Activated CD8-positive, alpha-beta T cell treated with anti-CD3 and anti-CD28 coated beads for 36 hours (primary cell): ENCODE measurements around the gene FAM120A. TPM values are rescaled to one million over a fixed set of nuclear protein-coding genes. Genes with fewer than 3 reads are reported as not detected.

Experiments
- ATAC-seq: fragments of 200-7000 bp; cut with Tn5 transposase; one replicate; pipeline ENCODE4 v1.10.0; 2021; ENCODE audit warnings: mild to moderate bottlenecking, moderate library complexity
- CTCF ChIA-PET: fragments of 350-600 bp; sonication (Branson Sonifier 250); formaldehyde crosslinking; loops from one replicate; lab custom pipeline; 2021; ENCODE audit warnings: antibody characterized with exemption; lab: Charles Lee
- POLR2A ChIA-PET: fragments of 350-600 bp; sonication (Branson Sonifier 250); formaldehyde crosslinking; loops from one replicate; lab custom pipeline; 2021; ENCODE audit warnings: antibody characterized with exemption; lab: Charles Lee
- DNase-seq: peaks from one replicate; pipeline ENCODE4 v3.0.0-alpha.2; 2020
- H3K27ac Mint-ChIP-seq: one replicate; pipeline ENCODE4 v1.8.0; 2021; ENCODE audit warnings: mild to moderate bottlenecking, mixed read lengths
- H3K27me3 Mint-ChIP-seq: one replicate; pipeline ENCODE4 v1.8.0; 2021; ENCODE audit warnings: mixed read lengths
- H3K36me3 Mint-ChIP-seq: one replicate; pipeline ENCODE4 v1.8.0; 2021; ENCODE audit warnings: low read depth, mixed read lengths
- H3K4me1 Mint-ChIP-seq: one replicate; pipeline ENCODE4 v1.8.0; 2021; ENCODE audit warnings: low read depth, mixed read lengths
- H3K4me3 Mint-ChIP-seq: one replicate; pipeline ENCODE4 v1.8.0; 2021; ENCODE audit warnings: mild to moderate bottlenecking, moderate library complexity, mixed read lengths
- H3K9me3 Mint-ChIP-seq: one replicate; pipeline ENCODE4 v1.8.0; 2021; ENCODE audit warnings: mixed read lengths
- CTCF ChIP-seq: fragments of 200-600 bp; IDR thresholded peaks from one replicate; pipeline ENCODE4 v1.8.0; 2022; ENCODE audit warnings: antibody characterized with exemption, mild to moderate bottlenecking
- intact Hi-C: fragments of 100-400 bp; cut with micrococcal nuclease; formaldehyde crosslinking; loops from one replicate; pipeline ENCODE4 v1.10.0; 2022
- total RNA-seq, 2 experiments: library from RNA; stranded (reverse); gene quantifications; one replicate each; pipeline ENCODE4 v1.2.3, GENCODE V29; 2021

The FAM120A gene
- total RNA-seq, 2 experiments from 2014 or later = 121 to 125 TPM

- Mint-ChIP-seq H3K27me3 (no peaks in the 10 kb centered on the region), H3K27ac (no peak overlapping the region), H3K9me3 (no peaks in the 10 kb centered on the region), H3K4me1 (peaks cover 13% of the 10 kb centered on the region), H3K36me3 (peaks cover 48% of the 10 kb centered on the region), H3K4me3 (no peak overlapping the region)
- ChIA-PET CTCF (interaction anchor here (1.1 kb wide), 1 partner anchor 11 kb away, joined by 5 read pairs; no protein-coding TSS in a partner anchor), POLR2A (no interaction called here)
- TF ChIP-seq CTCF = no peak
- DNase-seq = no peak
- ATAC-seq = no peak
- intact Hi-C loops = loop anchor here (10.0 kb wide), 1 partner anchor 106 kb away; the partner anchor contains the start of genes FAM120A and FAM120AOS
Observed at GRCh38 chr9:93560991-93561390, 109.5 kb downstream of the FAM120A start.

DNA sequence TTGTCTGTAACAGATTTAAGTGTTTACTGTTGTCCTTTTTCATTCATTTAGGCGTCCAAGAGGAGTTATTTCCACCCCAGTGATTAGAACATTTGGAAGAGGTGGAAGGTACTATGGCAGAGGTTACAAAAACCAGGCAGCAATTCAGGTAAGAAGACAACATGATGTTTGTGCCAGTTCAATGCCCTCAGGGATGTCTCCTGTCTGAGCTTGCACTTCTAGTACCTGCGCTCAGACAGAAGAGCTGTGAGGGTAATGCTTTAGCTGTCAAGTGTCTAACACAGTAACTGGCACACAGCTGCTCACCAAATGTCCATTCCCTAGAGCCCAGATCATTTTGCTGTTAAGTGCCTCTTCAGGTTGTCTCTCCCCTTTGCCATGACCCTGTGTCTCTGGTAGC lies 110.7 kb downstream of the FAM120A start:
- no peaks in the 10 kb centered on the region for H3K27me3 Mint-ChIP-seq
- H3K9me3 Mint-ChIP-seq = no peaks in the 10 kb centered on the region
- ATAC-seq = no peak
- ChIA-PET CTCF (interaction anchor here (0.8 kb wide), 1 partner anchor 9 kb away, joined by 3 read pairs; no protein-coding TSS in a partner anchor), POLR2A (no interaction called here)
- no peak overlapping the region for H3K4me3 Mint-ChIP-seq
- peaks cover 17% of the 10 kb centered on the region for H3K4me1 Mint-ChIP-seq
- intact Hi-C loops = loop anchor here (10.0 kb wide), 1 partner anchor 107 kb away; the partner anchor contains the start of genes FAM120A and FAM120AOS
- no peak for TF ChIP-seq CTCF
- DNase-seq = no peak
- peaks cover 41% of the 10 kb centered on the region for H3K36me3 Mint-ChIP-seq
- H3K27ac Mint-ChIP-seq = no peak overlapping the region

- no peak overlapping the region for H3K4me3 Mint-ChIP-seq
- POLR2A ChIA-PET = interaction anchor here (2.4 kb wide), 1 partner anchor 111 kb away, joined by 10 read pairs; the partner anchor contains the start of gene FAM120AOS
Observed at GRCh38 chr9:93565089-93565488, 113.6 kb downstream of the FAM120A start.

DNA sequence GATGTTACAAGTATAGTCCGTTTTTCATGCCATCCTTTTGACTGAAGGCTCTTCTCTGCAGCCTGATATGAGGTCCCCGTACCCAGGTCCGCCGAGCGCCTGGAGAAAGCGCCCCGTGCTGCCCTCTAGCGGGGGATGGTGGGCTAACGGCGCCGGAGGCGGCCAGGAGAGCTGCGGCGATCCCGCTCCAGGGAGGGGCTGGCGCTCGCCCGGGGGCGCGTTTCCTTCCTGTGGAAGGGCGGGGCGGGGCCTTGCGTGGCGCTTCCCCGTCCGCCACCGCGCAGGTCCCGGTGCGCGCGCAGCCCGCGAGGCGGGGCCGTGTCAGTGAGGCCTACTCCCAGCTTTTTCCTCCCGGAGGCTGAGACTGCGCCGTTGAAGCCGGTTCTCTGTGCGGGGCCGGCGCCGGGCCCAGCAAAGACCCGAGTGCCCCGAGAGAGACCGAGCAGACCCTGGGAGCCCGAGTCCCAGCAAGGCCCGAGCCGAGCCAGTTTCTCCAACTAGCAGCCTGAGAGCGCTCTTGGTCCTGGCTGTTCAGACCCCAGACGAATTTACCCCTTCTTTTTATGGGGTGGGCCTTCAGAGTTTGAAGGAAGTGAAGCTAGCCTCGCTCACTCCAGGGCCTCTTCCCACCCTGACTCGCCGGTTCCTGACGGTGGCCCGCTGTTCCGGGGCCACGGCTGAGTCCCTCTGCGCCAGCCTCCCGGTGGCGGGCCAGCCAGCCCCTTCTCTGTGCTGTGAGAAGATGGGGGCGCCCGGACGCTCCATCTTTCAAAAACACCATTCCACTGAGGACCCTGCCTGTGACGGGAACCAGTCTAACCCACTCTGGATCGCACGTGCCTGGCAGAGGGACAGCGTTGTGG lies 115.2 kb downstream of the FAM120A start:
- Mint-ChIP-seq H3K27me3 (no peaks in the 10 kb centered on the region), H3K36me3 (peaks cover 23% of the 10 kb centered on the region), H3K4me3 (peak overlapping the region; percentile 89), H3K4me1 (peaks cover 22% of the 10 kb centered on the region), H3K27ac (peak overlapping the region; percentile 96), H3K9me3 (no peaks in the 10 kb centered on the region)
- CTCF ChIA-PET = interaction anchor here (0.6 to 4.0 kb wide), 38 partner anchors 8 to 563 kb away, joined by 3 to 58 read pairs (median 4); partner anchors contain the start of gene FAM120AOS
- POLR2A ChIA-PET = interaction anchor here (1.1 to 2.4 kb wide), 7 partner anchors 9 to 121 kb away, joined by 3 to 10 read pairs (median 6); partner anchors contain the start of genes FAM120AOS and PHF2
- intact Hi-C loops = loop anchor here (10.0 kb wide), 1 partner anchor 112 kb away; the partner anchor contains the start of genes FAM120A and FAM120AOS
- TF ChIP-seq CTCF = peak; percentile 86
- peak; percentile 98 for DNase-seq
- ATAC-seq = peak; percentile 99

More at GRCh38 chr9:93565089-93565488, 113.6 kb downstream of the FAM120A start:
- Mint-ChIP-seq H3K27me3 (no peaks in the 10 kb centered on the region), H3K27ac (no peak overlapping the region), H3K4me1 (peaks cover 22% of the 10 kb centered on the region), H3K36me3 (peaks cover 24% of the 10 kb centered on the region), H3K9me3 (no peaks in the 10 kb centered on the region)
- intact Hi-C loops = loop anchor here (10.0 kb wide), 1 partner anchor 110 kb away; the partner anchor contains the start of genes FAM120A and FAM120AOS
- CTCF ChIA-PET = interaction anchor here (1.0 to 4.0 kb wide), 6 partner anchors 14 to 70 kb away, joined by 3 to 58 read pairs (median 6); no protein-coding TSS in a partner anchor
- ATAC-seq = no peak
- no peak for DNase-seq
- TF ChIP-seq CTCF = no peak
